Measurements from ENCODE around the gene GABRB2.

DNA sequence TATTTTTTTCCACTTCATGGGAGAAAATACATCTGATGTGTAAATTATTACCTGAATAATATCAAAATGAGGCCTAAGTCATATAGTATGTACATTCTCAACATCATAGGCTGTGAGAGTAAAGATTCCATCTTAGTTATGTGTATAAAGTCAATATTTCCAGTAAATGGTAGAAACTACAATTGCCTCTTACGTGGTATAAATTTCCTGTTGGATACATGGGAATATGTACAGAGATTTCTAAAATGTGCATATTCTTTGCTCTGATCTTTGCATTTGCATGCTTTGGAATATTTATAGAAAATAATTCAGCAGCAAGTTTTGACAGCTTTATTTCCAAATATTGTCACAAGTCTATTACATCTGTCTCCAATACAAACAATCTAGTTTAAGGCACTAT lies 78.8 kb downstream of the GABRB2 start:
- TF ChIP-seq EZH2 (IDR thresholded peaks at IDR 0.05; ENCODE audit: borderline replicate concordance, low read length), result no peak
- no peak for TF ChIP-seq CTCF (IDR thresholded peaks at IDR 0.05; ENCODE audit: low read length)
